Fibroblast of skin of right biceps (primary cell): ENCODE measurements around the gene ALKBH4.
"Not testable (repeated sequence)": the region's sequence is repeated elsewhere in the genome, so short reads cannot be mapped to it uniquely, and the experiment has no call there.

ENCODE experiments used
- DNase-seq: peaks from one replicate; pipeline ENCODE4 v3.0.0-alpha.2; 2013

ALKBH4 gene

GRCh38 chr7:102426268-102427018 lies 38.2 kb downstream of the ALKBH4 start:
- no peak for DNase-seq

GRCh38 chr7:102425639-102426267 lies 38.9 kb downstream of the ALKBH4 start:
- DNase-seq, result no peak

- DNase-seq, result no peak
These were observed 39.9 kb downstream of the ALKBH4 start for GRCh38 chr7:102424787-102425218.

GRCh38 chr7:102424129-102424551 lies 40.5 kb downstream of the ALKBH4 start:
- no peak for DNase-seq

DNA sequence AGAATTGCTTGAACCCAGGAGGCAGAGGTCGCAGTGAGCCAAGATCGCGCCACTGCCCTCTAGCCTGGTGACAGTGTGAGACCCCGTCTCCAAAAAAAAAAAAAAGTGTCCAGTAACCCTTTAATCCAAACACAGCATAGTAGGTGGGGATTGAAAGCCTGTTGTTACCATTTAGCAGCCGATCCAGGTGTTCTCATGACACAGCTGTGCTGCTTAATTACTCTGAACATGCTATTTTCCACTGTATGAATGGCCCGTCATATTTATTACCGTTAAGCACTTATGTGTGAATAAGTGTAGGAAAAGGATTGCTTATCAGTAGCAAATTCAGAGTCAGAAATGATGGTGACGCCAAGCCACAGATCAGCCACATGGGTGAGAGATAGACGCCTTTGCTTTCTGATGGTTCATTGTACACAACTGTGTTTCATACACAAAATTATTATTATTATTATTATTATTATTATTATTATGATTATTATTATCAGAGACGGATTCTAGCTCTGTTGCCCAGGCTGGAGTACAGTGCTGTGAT lies 42.9 kb downstream of the ALKBH4 start:
- DNase-seq, result no peak

- no peak for DNase-seq
These were observed 46.1 kb downstream of the ALKBH4 start for GRCh38 chr7:102418592-102418991.

- DNase-seq, result no peak
These were observed 47.6 kb downstream of the ALKBH4 start for GRCh38 chr7:102417105-102417504.

- no peak for DNase-seq
These were observed 48.3 kb downstream of the ALKBH4 start for GRCh38 chr7:102416406-102416805.

DNA sequence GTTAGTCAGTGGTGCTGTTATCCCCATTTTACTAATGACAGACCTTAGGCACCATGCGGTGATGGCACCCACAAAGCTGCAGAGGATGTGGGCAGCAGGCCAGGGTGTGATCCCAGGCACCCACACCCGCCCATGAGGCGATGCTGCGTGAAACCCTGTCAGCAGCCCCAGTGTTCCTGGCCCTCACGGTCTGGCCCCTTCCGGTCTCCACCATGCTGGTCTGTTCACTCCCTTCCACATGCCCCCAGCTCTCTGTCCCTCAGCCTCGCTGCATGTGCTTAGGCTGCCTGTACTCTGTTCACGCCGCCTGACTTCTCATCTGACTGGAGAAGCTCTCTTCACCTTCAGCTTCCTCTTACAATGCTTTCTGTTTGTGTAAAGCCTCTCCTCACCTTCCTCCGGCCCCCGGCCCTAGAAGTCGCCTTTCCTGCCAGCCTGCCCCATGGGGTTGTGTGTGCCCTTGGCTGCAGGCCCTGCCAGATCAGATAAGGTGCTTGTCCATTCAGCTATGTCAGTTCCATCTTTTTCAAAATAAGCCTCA lies 48.9 kb downstream of the ALKBH4 start:
- DNase-seq, result no peak

GRCh38 chr7:102413611-102414010 lies 51.1 kb downstream of the ALKBH4 start:
- DNase-seq, result no peak

DNA sequence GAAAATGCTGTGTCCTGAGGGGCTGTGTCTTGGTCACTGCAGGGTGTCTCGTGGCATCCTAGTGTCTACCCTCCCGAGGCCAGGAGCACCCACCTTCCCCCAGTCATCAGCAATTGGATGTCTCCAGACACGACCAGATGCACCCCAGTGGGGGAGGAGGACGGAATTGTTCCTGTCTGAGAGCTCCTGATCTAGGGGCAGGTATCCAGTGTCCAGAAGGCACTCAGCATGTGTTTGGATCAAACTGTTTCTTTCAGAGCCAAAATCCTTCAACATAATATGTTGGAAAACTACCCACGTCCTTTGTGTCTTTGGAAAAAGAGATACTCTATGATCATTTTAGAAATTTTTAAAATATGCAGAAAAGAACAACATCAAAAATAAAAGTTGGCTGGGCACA lies 51.6 kb downstream of the ALKBH4 start:
- DNase-seq, result no peak

GRCh38 chr7:102412548-102412947 lies 52.1 kb downstream of the ALKBH4 start:
- DNase-seq, result no peak

- DNase-seq, result no peak
These were observed 53.7 kb downstream of the ALKBH4 start for GRCh38 chr7:102410918-102411317.

DNA sequence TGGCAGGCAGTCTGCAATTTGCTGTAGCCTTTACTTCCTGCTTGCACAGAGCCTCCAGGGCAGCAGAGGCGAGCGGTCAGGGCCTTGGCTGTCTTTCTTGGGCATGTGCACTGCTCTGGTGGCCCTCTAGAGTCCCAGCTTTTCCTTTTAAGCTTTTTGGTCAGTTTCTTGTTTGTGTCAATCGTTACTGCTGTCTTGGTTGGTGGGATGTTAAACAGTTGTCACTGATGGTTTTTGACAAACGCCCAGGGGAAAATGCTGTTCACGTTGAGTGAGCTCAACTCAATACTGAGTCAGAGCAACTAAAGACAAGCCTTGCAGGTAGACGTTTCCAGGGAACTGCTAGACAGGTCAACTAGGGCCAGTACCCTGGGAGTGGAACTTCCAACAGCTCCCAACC lies 54.5 kb downstream of the ALKBH4 start:
- no peak for DNase-seq

DNA sequence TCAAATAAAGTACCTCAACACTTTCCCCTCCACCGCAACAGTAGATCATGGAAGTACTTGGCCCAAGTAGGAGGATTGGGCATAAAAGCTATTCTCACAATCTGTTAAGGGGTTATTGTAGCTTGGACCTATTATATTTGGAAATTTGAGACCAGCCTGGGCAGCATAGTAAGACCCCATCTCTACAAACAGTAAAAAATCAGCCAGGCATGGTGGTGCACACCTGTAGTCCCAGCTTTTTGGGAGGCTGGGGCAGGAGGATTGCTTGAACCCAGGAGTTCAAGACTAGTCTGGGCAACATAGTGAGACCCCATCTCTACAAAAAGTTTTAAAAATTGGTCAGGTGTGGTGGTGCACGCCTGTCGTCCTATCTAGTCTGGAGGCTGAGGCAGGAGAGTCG lies 55.3 kb downstream of the ALKBH4 start:
- no peak for DNase-seq

DNA sequence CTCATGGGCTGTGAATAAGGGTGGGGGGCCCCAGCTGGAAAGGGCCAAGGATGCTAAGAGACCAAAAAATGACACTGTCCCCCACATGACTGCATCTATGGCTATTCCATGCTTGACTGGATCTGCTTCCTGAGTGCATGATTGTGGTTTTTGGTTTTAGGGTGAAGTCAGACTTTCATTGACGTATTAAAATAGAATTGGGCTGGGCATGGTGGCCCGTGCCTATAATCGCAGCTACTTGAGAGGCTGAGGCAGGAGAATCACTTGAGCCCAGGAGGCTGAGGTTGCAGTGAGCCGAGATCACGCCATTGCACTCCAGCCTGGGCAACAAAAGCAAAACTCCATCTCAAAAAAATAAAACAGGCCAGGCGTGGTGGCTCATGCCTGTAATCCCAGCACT lies 56.1 kb downstream of the ALKBH4 start:
- not testable (repeated sequence) for DNase-seq

GRCh38 chr7:102407910-102408309 lies 56.8 kb downstream of the ALKBH4 start:
- no peak for DNase-seq
